IPS-18a (cell line): ENCODE data around the gene MLPH.

Source experiments
- H3K27ac ChIP-seq: one replicate; pipeline ENCODE4 v1.5.1; 2013; ENCODE audit warnings: low read length
- H3K27me3 ChIP-seq: one replicate; pipeline ENCODE4 v1.6.1; 2013; ENCODE audit warnings: mild to moderate bottlenecking, low read length; ENCODE audit not compliant: control insufficient read depth, insufficient read depth
- H3K36me3 ChIP-seq: one replicate; pipeline ENCODE4 v1.6.1; 2013; ENCODE audit warnings: low read depth, low read length; ENCODE audit not compliant: control insufficient read depth
- H3K4me1 ChIP-seq: one replicate; pipeline ENCODE4 v1.6.1; 2013; ENCODE audit warnings: low read depth, low read length; ENCODE audit not compliant: control insufficient read depth
- H3K4me3 ChIP-seq: one replicate; pipeline ENCODE4 v1.5.1; 2013; ENCODE audit warnings: low read length
- H3K9ac ChIP-seq: one replicate; pipeline ENCODE4 v1.6.1; 2013; ENCODE audit warnings: mild to moderate bottlenecking, low read length, moderate library complexity
- H3K9me3 ChIP-seq: one replicate; pipeline ENCODE4 v1.6.1; 2013; ENCODE audit warnings: low read depth, low read length; ENCODE audit not compliant: control insufficient read depth

Gene MLPH

GRCh38 chr2:237515166-237515565 is 28.1 kb downstream of the MLPH start:
- H3K27me3 ChIP-seq: no peaks in the 10 kb centered on the region

GRCh38 chr2:237515621-237516275 is 28.7 kb downstream of the MLPH start:
- H3K4me1 ChIP-seq: peaks cover 3% of the 10 kb centered on the region
- H3K9ac ChIP-seq: no peak overlapping the region
- H3K4me3 ChIP-seq: no peak overlapping the region
- H3K27ac ChIP-seq: no peak overlapping the region
- H3K27me3 ChIP-seq: no peaks in the 10 kb centered on the region
- no peaks in the 10 kb centered on the region for H3K9me3 ChIP-seq
- H3K36me3 ChIP-seq: no peaks in the 10 kb centered on the region

More at GRCh38 chr2:237515166-237515565, 28.1 kb downstream of the MLPH start:
- Histone ChIP-seq H3K4me3 (no peak overlapping the region), H3K4me1 (peaks cover 3% of the 10 kb centered on the region), H3K27ac (no peak overlapping the region), H3K36me3 (no peaks in the 10 kb centered on the region), H3K9me3 (no peaks in the 10 kb centered on the region), H3K9ac (no peak overlapping the region)

- peaks cover 3% of the 10 kb centered on the region for H3K4me1 ChIP-seq
- H3K27me3 ChIP-seq: no peaks in the 10 kb centered on the region
- H3K36me3 ChIP-seq: no peaks in the 10 kb centered on the region
- no peak overlapping the region for H3K27ac ChIP-seq
- H3K9me3 ChIP-seq: no peaks in the 10 kb centered on the region
- no peak overlapping the region for H3K9ac ChIP-seq
- H3K4me3 ChIP-seq: no peak overlapping the region
Observed at GRCh38 chr2:237517163-237517562, 30.1 kb downstream of the MLPH start.

- Histone ChIP-seq H3K27ac (no peak overlapping the region), H3K4me3 (no peak overlapping the region), H3K9ac (no peak overlapping the region), H3K27me3 (no peaks in the 10 kb centered on the region), H3K9me3 (no peaks in the 10 kb centered on the region), H3K4me1 (peaks cover 2% of the 10 kb centered on the region), H3K36me3 (no peaks in the 10 kb centered on the region)
Observed at GRCh38 chr2:237517990-237518389, 30.9 kb downstream of the MLPH start.

- no peaks in the 10 kb centered on the region for H3K27me3 ChIP-seq
- H3K4me1 ChIP-seq: no peaks in the 10 kb centered on the region
- no peaks in the 10 kb centered on the region for H3K9me3 ChIP-seq
- no peak overlapping the region for H3K27ac ChIP-seq
- H3K9ac ChIP-seq: no peak overlapping the region
- H3K4me3 ChIP-seq: no peak overlapping the region
- no peaks in the 10 kb centered on the region for H3K36me3 ChIP-seq
Observed at GRCh38 chr2:237519506-237520245, 32.6 kb downstream of the MLPH start.

- no peaks in the 10 kb centered on the region for H3K9me3 ChIP-seq
- no peak overlapping the region for H3K9ac ChIP-seq
- H3K27ac ChIP-seq: no peak overlapping the region
- H3K36me3 ChIP-seq: no peaks in the 10 kb centered on the region
- H3K4me3 ChIP-seq: no peak overlapping the region
- no peaks in the 10 kb centered on the region for H3K4me1 ChIP-seq
- H3K27me3 ChIP-seq: no peaks in the 10 kb centered on the region
Observed at GRCh38 chr2:237520290-237520689, 33.2 kb downstream of the MLPH start.

- H3K4me1 ChIP-seq: no peaks in the 10 kb centered on the region
- no peaks in the 10 kb centered on the region for H3K27me3 ChIP-seq
Observed at GRCh38 chr2:237524631-237525030, 37.6 kb downstream of the MLPH start.

GRCh38 chr2:237525559-237526157 is 38.6 kb downstream of the MLPH start:
- Histone ChIP-seq H3K9me3 (no peaks in the 10 kb centered on the region), H3K27ac (no peak overlapping the region), H3K4me1 (no peaks in the 10 kb centered on the region), H3K36me3 (no peaks in the 10 kb centered on the region), H3K9ac (no peak overlapping the region), H3K27me3 (no peaks in the 10 kb centered on the region), H3K4me3 (no peak overlapping the region)

More at GRCh38 chr2:237524631-237525030, 37.6 kb downstream of the MLPH start:
- no peaks in the 10 kb centered on the region for H3K36me3 ChIP-seq
- no peak overlapping the region for H3K27ac ChIP-seq
- H3K4me3 ChIP-seq: no peak overlapping the region
- no peak overlapping the region for H3K9ac ChIP-seq
- H3K9me3 ChIP-seq: no peaks in the 10 kb centered on the region

- no peaks in the 10 kb centered on the region for H3K36me3 ChIP-seq
- H3K27ac ChIP-seq: no peak overlapping the region
- H3K4me1 ChIP-seq: no peaks in the 10 kb centered on the region
- H3K4me3 ChIP-seq: no peak overlapping the region
- no peaks in the 10 kb centered on the region for H3K27me3 ChIP-seq
- no peak overlapping the region for H3K9ac ChIP-seq
- H3K9me3 ChIP-seq: no peaks in the 10 kb centered on the region
Observed at GRCh38 chr2:237527233-237527632, 40.2 kb downstream of the MLPH start.

GRCh38 chr2:237527766-237528165 is 40.7 kb downstream of the MLPH start:
- no peak overlapping the region for H3K27ac ChIP-seq
- H3K36me3 ChIP-seq: no peaks in the 10 kb centered on the region
- no peaks in the 10 kb centered on the region for H3K9me3 ChIP-seq
- H3K4me3 ChIP-seq: no peak overlapping the region
- no peak overlapping the region for H3K9ac ChIP-seq
- H3K4me1 ChIP-seq: no peaks in the 10 kb centered on the region
- H3K27me3 ChIP-seq: no peaks in the 10 kb centered on the region

- no peak overlapping the region for H3K27ac ChIP-seq
- no peaks in the 10 kb centered on the region for H3K9me3 ChIP-seq
- H3K4me1 ChIP-seq: no peaks in the 10 kb centered on the region
- H3K36me3 ChIP-seq: no peaks in the 10 kb centered on the region
- no peak overlapping the region for H3K4me3 ChIP-seq
- H3K9ac ChIP-seq: no peak overlapping the region
- H3K27me3 ChIP-seq: no peaks in the 10 kb centered on the region
Observed at GRCh38 chr2:237529452-237530402, 42.7 kb downstream of the MLPH start.
